ENCODE data around the gene KBTBD4.
"Not testable (repeated sequence)": the region's sequence is repeated elsewhere in the genome, so short reads cannot be mapped to it uniquely, and the experiment has no call there.

The KBTBD4 gene

DNA sequence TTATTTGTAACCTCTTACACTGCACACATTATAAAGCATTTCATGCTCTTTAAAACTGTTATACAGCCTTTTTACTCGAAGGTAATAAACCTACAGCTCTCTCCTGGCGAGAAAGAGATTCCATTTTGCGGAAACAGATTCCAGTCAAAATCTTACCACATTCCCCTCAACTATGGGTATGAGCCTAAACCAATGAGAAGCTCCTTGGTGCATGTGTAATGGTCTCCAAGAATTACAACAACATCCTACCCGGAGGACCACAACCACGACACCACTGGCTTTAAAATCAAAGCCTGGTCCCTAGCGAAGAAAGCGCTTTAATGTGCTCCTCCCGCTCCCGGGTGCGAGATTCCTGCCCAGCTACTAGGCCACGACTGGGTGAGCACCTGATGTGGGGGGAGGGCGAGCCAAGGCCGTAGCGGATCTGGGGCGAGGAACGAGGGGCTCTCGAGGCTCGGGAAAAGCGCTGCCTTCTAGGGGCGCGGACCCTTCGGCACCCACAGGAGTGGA is 26.7 kb downstream of the KBTBD4 start:
- H3K4me3 ChIP-seq (replicated peaks; ENCODE audit: low read depth, low read length) = peak overlapping the region; percentile 97
- TF ChIP-seq CTCF (IDR thresholded peaks at IDR 0.05; ENCODE audit: low read length, missing control alignments) = no peak
- peak; percentile 53 for DNase-seq (ENCODE audit: low read depth)

- TF ChIP-seq CTCF (IDR thresholded peaks at IDR 0.05; ENCODE audit: low read length, missing control alignments) = peak; percentile 42
- H3K4me3 ChIP-seq (replicated peaks; ENCODE audit: low read depth, low read length) = peak overlapping the region; percentile 97
- peak; percentile 44 for DNase-seq (ENCODE audit: low read depth)
Measured at GRCh38 chr11:47551086-47551485, 27.7 kb downstream of the KBTBD4 start.

- no peak for TF ChIP-seq CTCF (IDR thresholded peaks at IDR 0.05; ENCODE audit: low read length, missing control alignments)
- H3K4me3 ChIP-seq (replicated peaks; ENCODE audit: low read depth, low read length) = no peak overlapping the region
- DNase-seq (ENCODE audit: low read depth) = no peak
Measured at GRCh38 chr11:47550288-47551047, 28.3 kb downstream of the KBTBD4 start.

DNA sequence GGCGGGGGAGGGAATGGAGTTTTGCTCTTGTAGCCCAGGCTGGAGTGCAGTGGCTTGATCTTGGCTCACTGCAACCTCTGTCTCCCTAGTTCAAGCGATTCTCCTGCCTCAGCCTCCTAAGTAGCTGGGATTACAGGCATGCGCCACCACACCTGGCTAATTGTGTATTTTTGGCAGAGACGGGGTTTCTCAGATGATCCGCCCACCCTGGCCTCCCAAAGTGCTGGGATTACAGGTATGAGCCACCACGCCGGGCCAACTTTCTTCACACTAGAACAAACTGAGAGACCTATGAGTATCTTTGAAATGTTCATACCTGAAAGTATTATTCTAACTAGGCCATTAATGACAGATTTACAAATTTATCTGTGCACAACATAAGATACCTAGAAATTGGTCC is 32.5 kb downstream of the KBTBD4 start:
- H3K4me3 ChIP-seq (replicated peaks; ENCODE audit: low read depth, low read length); DNase-seq (ENCODE audit: low read depth): not testable (repeated sequence)

GRCh38 chr11:47545298-47545697 is 33.5 kb downstream of the KBTBD4 start:
- H3K4me3 ChIP-seq (replicated peaks; ENCODE audit: low read depth, low read length) = no peak overlapping the region
- no peak for DNase-seq (ENCODE audit: low read depth)
- no peak for TF ChIP-seq CTCF (IDR thresholded peaks at IDR 0.05; ENCODE audit: low read length, missing control alignments)

DNA sequence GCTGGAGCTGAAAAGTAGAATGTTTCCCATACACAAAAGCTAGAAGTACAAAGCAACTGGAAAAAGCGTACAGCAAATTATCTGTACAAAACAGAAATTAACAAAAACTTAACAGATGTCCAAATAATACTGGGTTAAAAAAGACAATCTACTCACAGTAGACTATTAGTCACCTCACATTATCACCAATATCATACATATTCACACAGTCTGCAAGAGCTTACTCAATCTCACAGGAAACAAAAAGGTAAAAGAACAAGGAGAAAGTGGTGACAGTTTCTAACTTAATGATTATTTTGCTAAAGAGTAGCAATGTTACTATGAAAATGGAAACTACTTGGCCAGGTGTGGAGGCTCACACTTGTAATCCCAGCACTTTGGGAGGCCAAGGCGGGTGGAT is 37.7 kb downstream of the KBTBD4 start:
- H3K4me3 ChIP-seq (replicated peaks; ENCODE audit: low read depth, low read length) = no peak overlapping the region
- no peak for DNase-seq (ENCODE audit: low read depth)
- TF ChIP-seq CTCF (IDR thresholded peaks at IDR 0.05; ENCODE audit: low read length, missing control alignments) = no peak

DNA sequence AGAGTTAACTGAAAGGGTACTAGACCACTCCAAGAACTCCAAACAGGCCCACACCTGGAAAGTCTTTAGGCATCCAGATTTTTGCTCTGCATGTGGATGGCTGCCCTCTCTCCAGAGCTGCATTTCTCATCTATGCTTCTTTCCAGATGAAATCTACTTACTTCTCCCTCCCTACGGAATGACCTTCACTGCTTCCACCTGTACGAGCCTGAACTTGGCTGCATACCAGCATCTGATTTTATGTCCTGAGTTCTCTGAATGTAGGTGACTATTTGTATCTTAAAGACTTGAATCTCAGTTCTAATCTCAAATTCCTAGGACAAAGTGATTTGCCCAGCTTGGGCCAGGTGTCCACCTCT is 39.1 kb downstream of the KBTBD4 start:
- no peak for DNase-seq (ENCODE audit: low read depth)
- TF ChIP-seq CTCF (IDR thresholded peaks at IDR 0.05; ENCODE audit: low read length, missing control alignments) = no peak
- no peak overlapping the region for H3K4me3 ChIP-seq (replicated peaks; ENCODE audit: low read depth, low read length)

Data from fibroblast of pulmonary artery (primary cell).